NCI-H526 treated with DMSO at 0.1 percent for 48 hours (cell line): ENCODE results near the gene ST3GAL2.
"Not testable (repeated sequence)": the region's sequence is repeated elsewhere in the genome, so short reads cannot be mapped to it uniquely, and the experiment has no call there.

Experiments used
- DNase-seq: peaks from one replicate; lab custom pipeline; 2025; lab: John Stamatoyannopoulos, UW

Gene ST3GAL2

DNA sequence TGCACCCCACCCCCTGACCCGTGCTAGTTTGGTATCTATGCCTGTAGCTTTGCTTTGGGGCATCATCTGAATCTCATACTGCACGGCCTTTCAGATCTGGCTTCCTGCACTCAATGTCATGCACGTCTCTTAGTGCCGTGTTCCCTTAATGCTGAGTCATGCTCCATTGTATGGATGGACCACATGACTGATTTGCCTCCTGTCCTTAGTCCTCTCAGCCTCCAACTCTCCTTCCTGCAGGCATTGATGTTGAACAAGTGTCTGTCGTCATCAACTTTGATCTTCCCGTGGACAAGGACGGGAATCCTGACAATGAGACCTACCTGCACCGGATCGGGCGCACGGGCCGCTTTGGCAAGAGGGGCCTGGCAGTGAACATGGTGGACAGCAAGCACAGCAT is 106.2 kb downstream of the ST3GAL2 start:
- DNase-seq: not testable (repeated sequence)

- no peak for DNase-seq
Measured at GRCh38 chr16:70331588-70332358, 107.1 kb downstream of the ST3GAL2 start.

GRCh38 chr16:70331091-70331490 is 107.8 kb downstream of the ST3GAL2 start:
- DNase-seq: no peak
